ENCODE data around the gene HNF1B.

The HNF1B gene

GRCh38 chr17:37662353-37662752 is 82.5 kb downstream of the HNF1B start:
- no peaks in the 10 kb centered on the region for H3K27me3 ChIP-seq
- no peaks in the 10 kb centered on the region for H3K9me3 ChIP-seq
- H3K4me2 ChIP-seq, result no peak overlapping the region

GRCh38 chr17:37661400-37662014 is 83.4 kb downstream of the HNF1B start:
- no peak for TF ChIP-seq Cebpa-rat (IDR thresholded peaks at IDR 0.05)
- no peak overlapping the region for H3K4me3 ChIP-seq
- no peaks in the 10 kb centered on the region for H3K4me1 ChIP-seq
- H3K4me2 ChIP-seq, result no peak overlapping the region
- no peak overlapping the region for H3K27ac ChIP-seq
- no peaks in the 10 kb centered on the region for H3K27me3 ChIP-seq
- H3K9me3 ChIP-seq, result no peaks in the 10 kb centered on the region
- H3K9ac ChIP-seq, result no peak overlapping the region
- H3K36me3 ChIP-seq, result no peaks in the 10 kb centered on the region
- H4K20me1 ChIP-seq, result no peaks in the 10 kb centered on the region

More at GRCh38 chr17:37662353-37662752, 82.5 kb downstream of the HNF1B start:
- no peaks in the 10 kb centered on the region for H3K4me1 ChIP-seq
- no peak overlapping the region for H3K4me3 ChIP-seq
- no peaks in the 10 kb centered on the region for H4K20me1 ChIP-seq
- no peak overlapping the region for H3K27ac ChIP-seq
- H3K36me3 ChIP-seq, result no peaks in the 10 kb centered on the region
- no peak overlapping the region for H3K9ac ChIP-seq
- TF ChIP-seq Cebpa-rat (IDR thresholded peaks at IDR 0.05), result no peak

GRCh38 chr17:37659925-37660324 is 84.9 kb downstream of the HNF1B start:
- Histone ChIP-seq H3K27me3 (no peaks in the 10 kb centered on the region), H3K36me3 (no peaks in the 10 kb centered on the region), H3K4me1 (no peaks in the 10 kb centered on the region), H3K9ac (no peak overlapping the region), H3K27ac (no peak overlapping the region), H4K20me1 (no peaks in the 10 kb centered on the region), H3K9me3 (no peaks in the 10 kb centered on the region), H3K4me2 (no peak overlapping the region), H3K4me3 (no peak overlapping the region)
- no peak for TF ChIP-seq Cebpa-rat (IDR thresholded peaks at IDR 0.05)

GRCh38 chr17:37657202-37657601 is 87.7 kb downstream of the HNF1B start:
- Histone ChIP-seq H3K9ac (no peak overlapping the region), H3K4me1 (no peaks in the 10 kb centered on the region), H3K4me3 (no peak overlapping the region), H3K36me3 (no peaks in the 10 kb centered on the region), H4K20me1 (no peaks in the 10 kb centered on the region), H3K4me2 (no peak overlapping the region), H3K9me3 (no peaks in the 10 kb centered on the region), H3K27ac (no peak overlapping the region), H3K27me3 (no peaks in the 10 kb centered on the region)
- no peak for TF ChIP-seq Cebpa-rat (IDR thresholded peaks at IDR 0.05)

- Histone ChIP-seq H3K4me2 (no peak overlapping the region), H3K4me1 (no peaks in the 10 kb centered on the region), H3K27me3 (no peaks in the 10 kb centered on the region), H4K20me1 (no peaks in the 10 kb centered on the region), H3K9me3 (no peaks in the 10 kb centered on the region), H3K4me3 (no peak overlapping the region), H3K9ac (no peak overlapping the region), H3K27ac (no peak overlapping the region), H3K36me3 (no peaks in the 10 kb centered on the region)
- no peak for TF ChIP-seq Cebpa-rat (IDR thresholded peaks at IDR 0.05)
Observed at GRCh38 chr17:37651849-37652248, 93.0 kb downstream of the HNF1B start.

GRCh38 chr17:37650419-37651003 is 94.3 kb downstream of the HNF1B start:
- Histone ChIP-seq H4K20me1 (no peaks in the 10 kb centered on the region), H3K4me3 (no peak overlapping the region), H3K27me3 (no peaks in the 10 kb centered on the region), H3K4me1 (no peaks in the 10 kb centered on the region), H3K9me3 (no peaks in the 10 kb centered on the region), H3K36me3 (no peaks in the 10 kb centered on the region), H3K9ac (no peak overlapping the region), H3K4me2 (no peak overlapping the region), H3K27ac (no peak overlapping the region)
- TF ChIP-seq Cebpa-rat (IDR thresholded peaks at IDR 0.05), result no peak

- Histone ChIP-seq H3K4me1 (peaks cover 5% of the 10 kb centered on the region), H3K4me2 (no peak overlapping the region), H3K4me3 (no peak overlapping the region), H4K20me1 (no peaks in the 10 kb centered on the region), H3K27ac (no peak overlapping the region), H3K36me3 (no peaks in the 10 kb centered on the region), H3K27me3 (no peaks in the 10 kb centered on the region), H3K9ac (no peak overlapping the region), H3K9me3 (no peaks in the 10 kb centered on the region)
- TF ChIP-seq Cebpa-rat (IDR thresholded peaks at IDR 0.05), result no peak
Observed at GRCh38 chr17:37648555-37648954, 96.3 kb downstream of the HNF1B start.

- no peak overlapping the region for H3K9ac ChIP-seq
- H3K4me1 ChIP-seq, result peaks cover 5% of the 10 kb centered on the region
- no peak overlapping the region for H3K4me3 ChIP-seq
- H3K4me2 ChIP-seq, result no peak overlapping the region
- no peak for TF ChIP-seq Cebpa-rat (IDR thresholded peaks at IDR 0.05)
- no peaks in the 10 kb centered on the region for H3K9me3 ChIP-seq
- no peaks in the 10 kb centered on the region for H4K20me1 ChIP-seq
- no peak overlapping the region for H3K27ac ChIP-seq
- H3K36me3 ChIP-seq, result no peaks in the 10 kb centered on the region
- H3K27me3 ChIP-seq, result no peaks in the 10 kb centered on the region
Observed at GRCh38 chr17:37647856-37648255, 97.0 kb downstream of the HNF1B start.

- H3K4me3 ChIP-seq, result peak overlapping the region; percentile 90
- H3K4me2 ChIP-seq, result peak overlapping the region; percentile 86
- no peaks in the 10 kb centered on the region for H3K27me3 ChIP-seq
- H3K27ac ChIP-seq, result no peak overlapping the region
- no peak overlapping the region for H3K9ac ChIP-seq
- peaks cover 36% of the 10 kb centered on the region for H4K20me1 ChIP-seq
- peaks cover 30% of the 10 kb centered on the region for H3K36me3 ChIP-seq
- no peak for TF ChIP-seq Cebpa-rat (IDR thresholded peaks at IDR 0.05)
- peaks cover 32% of the 10 kb centered on the region for H3K4me1 ChIP-seq
- no peaks in the 10 kb centered on the region for H3K9me3 ChIP-seq
Observed at GRCh38 chr17:37643869-37644268, 101.0 kb downstream of the HNF1B start.

GRCh38 chr17:37643118-37643766 is 101.6 kb downstream of the HNF1B start, which contains the start of gene DDX52:
TSS of gene DDX52 (minus strand) at chr17:37643446. CDS start at chr17:37643420, 26 bp downstream.
- Histone ChIP-seq H3K4me1 (peaks cover 32% of the 10 kb centered on the region), H3K9ac (peak within 1 kb of the TSS; percentile 91), H4K20me1 (peaks cover 39% of the 10 kb centered on the region), H3K4me3 (peak within 1 kb of the TSS; percentile 90), H3K4me2 (peak within 1 kb of the TSS; percentile 86), H3K36me3 (peaks cover 36% of the 10 kb centered on the region), H3K27me3 (no peaks in the 10 kb centered on the region), H3K27ac (peak within 1 kb of the TSS; percentile 89), H3K9me3 (no peaks in the 10 kb centered on the region)
- no peak for TF ChIP-seq Cebpa-rat (IDR thresholded peaks at IDR 0.05)

All from BLaER1 (cell line).